Activated CD8-positive, alpha-beta memory T cell treated with anti-CD3 and anti-CD28 coated beads, Interleukin-2, amount 50 U/mL, for 1 hour (primary cell): ENCODE measurements around the gene ROR1.

Experiments
- DNase-seq: peaks from one replicate; pipeline ENCODE4 v3.0.0-alpha.2; 2020; ENCODE audit errors: extremely low read depth

The ROR1 gene

GRCh38 chr1:64021066-64021465 is 247.2 kb downstream of the ROR1 start:
- DNase-seq: no peak

GRCh38 chr1:64025051-64025450 is 251.2 kb downstream of the ROR1 start:
- DNase-seq: no peak

- DNase-seq: no peak
These were observed 255.2 kb downstream of the ROR1 start for GRCh38 chr1:64029037-64029436.

- no peak for DNase-seq
These were observed 256.6 kb downstream of the ROR1 start for GRCh38 chr1:64030411-64030810.

GRCh38 chr1:64031236-64031635 is 257.4 kb downstream of the ROR1 start:
- no peak for DNase-seq

- DNase-seq: no peak
These were observed 259.9 kb downstream of the ROR1 start for GRCh38 chr1:64033667-64034220.

- DNase-seq: no peak
These were observed 262.7 kb downstream of the ROR1 start for GRCh38 chr1:64036549-64036948.

- no peak for DNase-seq
These were observed 264.3 kb downstream of the ROR1 start for GRCh38 chr1:64038119-64038518.

- DNase-seq: no peak
These were observed 265.1 kb downstream of the ROR1 start for GRCh38 chr1:64038965-64039364.

- DNase-seq: no peak
These were observed 265.6 kb downstream of the ROR1 start for GRCh38 chr1:64039390-64039926.

GRCh38 chr1:64041371-64042131 is 267.7 kb downstream of the ROR1 start:
- DNase-seq: no peak

GRCh38 chr1:64042331-64043100 is 268.7 kb downstream of the ROR1 start:
- DNase-seq: no peak

- DNase-seq: no peak
These were observed 269.5 kb downstream of the ROR1 start for GRCh38 chr1:64043288-64043687.

GRCh38 chr1:64043976-64044375 is 270.2 kb downstream of the ROR1 start:
- DNase-seq: no peak

- DNase-seq: no peak
These were observed 272.4 kb downstream of the ROR1 start for GRCh38 chr1:64046243-64046642.

GRCh38 chr1:64046891-64047290 is 273.1 kb downstream of the ROR1 start:
- no peak for DNase-seq

- no peak for DNase-seq
These were observed 273.8 kb downstream of the ROR1 start for GRCh38 chr1:64047549-64047996.

- DNase-seq: no peak
These were observed 276.2 kb downstream of the ROR1 start for GRCh38 chr1:64049900-64050540.

GRCh38 chr1:64050601-64051000 is 276.8 kb downstream of the ROR1 start:
- DNase-seq: no peak

GRCh38 chr1:64051796-64052195 is 278.0 kb downstream of the ROR1 start:
- DNase-seq: no peak

GRCh38 chr1:64052777-64053176 is 279.0 kb downstream of the ROR1 start:
- DNase-seq: no peak

- no peak for DNase-seq
These were observed 281.5 kb downstream of the ROR1 start for GRCh38 chr1:64055310-64055709.
